CD4-positive, alpha-beta T cell treated with Interleukin-17A for 1 hour (primary cell): ENCODE measurements around the gene OR4D5.

Experiments used
- DNase-seq: peaks from one replicate; pipeline ENCODE4 v3.0.0-alpha.2; 2020

The OR4D5 gene

GRCh38 chr11:123939317-123939716 lies at the start of gene OR4D5:
OR4D5 (plus strand) TSS chr11:123939617; CDS start chr11:123939617, 0 bp downstream.
- DNase-seq, result no peak

- no peak for DNase-seq
Observed at GRCh38 chr11:123892031-123892430, 47.4 kb upstream of the OR4D5 start.

GRCh38 chr11:123899792-123900191 lies 39.6 kb upstream of the OR4D5 start:
- DNase-seq, result no peak

DNA sequence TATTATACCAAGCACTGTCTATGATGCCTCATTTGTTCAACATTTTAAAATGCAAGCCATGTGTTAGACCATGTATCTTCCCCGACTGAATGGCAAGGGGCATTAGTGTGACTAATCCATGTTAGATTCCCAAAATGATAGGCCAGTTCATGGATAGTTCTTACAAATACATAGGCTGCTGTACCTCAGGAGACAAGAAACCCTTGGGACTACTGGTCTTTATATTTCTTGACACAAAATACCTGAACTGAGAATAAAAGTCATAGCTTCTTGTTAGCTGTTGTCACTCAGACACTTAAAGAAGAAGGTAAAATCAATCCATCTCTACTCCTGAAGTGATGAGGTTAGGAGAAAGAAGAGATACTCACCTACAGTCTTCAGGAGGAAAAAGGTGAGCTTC lies 37.5 kb upstream of the OR4D5 start, which contains the start of gene OR8D4:
TSS of gene OR8D4 (plus strand) at position 301 of the 400 bp plus-strand sequence. CDS start 4,265 bp downstream, outside the sequence.
- no peak for DNase-seq

- no peak for DNase-seq
Observed at GRCh38 chr11:123903932-123904331, 35.5 kb upstream of the OR4D5 start.

- no peak for DNase-seq
Observed at GRCh38 chr11:123904932-123905331, 34.5 kb upstream of the OR4D5 start.

DNA sequence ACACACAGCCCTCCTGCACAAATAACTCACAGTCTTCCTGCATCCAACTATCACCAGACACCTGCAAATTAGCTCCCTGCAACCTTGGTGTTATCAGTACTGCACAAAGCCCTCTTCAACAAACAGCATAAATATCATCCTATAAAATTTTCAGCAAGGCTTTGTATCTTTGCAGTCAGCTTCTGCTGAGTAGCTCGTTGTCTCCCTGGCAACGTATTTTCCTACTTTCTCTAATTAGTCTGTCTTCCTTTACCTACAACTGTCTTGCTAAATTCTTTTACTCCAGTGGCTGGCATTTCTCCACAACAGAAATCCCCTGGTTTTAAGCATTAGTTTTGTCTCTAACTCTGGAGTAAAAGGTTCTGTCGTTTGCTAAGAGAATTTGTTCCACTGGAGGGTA lies 33.6 kb upstream of the OR4D5 start:
- DNase-seq, result no peak

DNA sequence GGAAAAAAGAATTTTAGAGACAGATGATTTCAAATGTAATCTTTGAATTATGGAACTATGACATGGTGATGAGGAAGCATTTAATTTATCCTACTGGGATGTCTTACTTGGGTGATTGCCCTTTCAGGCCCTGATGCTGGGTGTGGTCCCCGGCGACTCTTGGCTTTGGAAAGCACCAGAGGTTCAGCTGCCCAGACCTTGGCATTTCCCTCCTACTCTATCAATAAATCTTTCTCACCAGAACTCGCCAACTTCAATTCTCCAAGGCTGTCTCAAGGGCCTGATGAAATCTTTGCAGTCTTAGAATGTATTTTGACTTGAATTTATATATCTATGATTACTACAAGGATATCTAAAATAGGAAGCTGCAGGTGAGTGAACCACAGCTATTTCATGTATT lies 18.5 kb upstream of the OR4D5 start:
- DNase-seq, result no peak

- no peak for DNase-seq
Observed at GRCh38 chr11:123924027-123924426, 15.4 kb upstream of the OR4D5 start.

- DNase-seq, result no peak
Observed at GRCh38 chr11:123942413-123942812, 3.0 kb downstream of the OR4D5 start.

DNA sequence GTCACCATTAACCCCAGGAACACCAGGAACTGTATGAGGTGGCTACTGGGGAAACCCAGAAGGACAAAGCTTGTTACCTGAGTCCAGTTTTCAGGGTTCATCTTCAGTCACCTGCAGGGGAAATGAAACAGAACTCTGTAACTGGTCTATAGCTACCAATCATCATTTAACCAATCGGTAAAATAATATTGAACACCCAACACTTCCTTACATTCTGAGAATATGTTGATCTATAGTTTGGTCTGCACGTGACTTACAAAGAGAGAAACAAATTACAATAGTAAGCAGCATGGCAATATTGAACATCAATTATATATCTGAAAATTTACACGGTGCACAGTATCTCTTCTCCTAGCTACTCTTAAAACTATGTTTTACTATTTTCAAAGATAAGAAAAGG lies 4.3 kb downstream of the OR4D5 start, which contains the start of gene OR6T1:
TSS of gene OR6T1 (minus strand) at position 101 of the 400 bp plus-strand sequence. CDS start at position 101, 0 bp downstream.
- no peak for DNase-seq

GRCh38 chr11:123945132-123945531 lies 5.7 kb downstream of the OR4D5 start:
- DNase-seq, result no peak

- DNase-seq, result no peak
Observed at GRCh38 chr11:123956752-123957151, 17.3 kb downstream of the OR4D5 start.

DNA sequence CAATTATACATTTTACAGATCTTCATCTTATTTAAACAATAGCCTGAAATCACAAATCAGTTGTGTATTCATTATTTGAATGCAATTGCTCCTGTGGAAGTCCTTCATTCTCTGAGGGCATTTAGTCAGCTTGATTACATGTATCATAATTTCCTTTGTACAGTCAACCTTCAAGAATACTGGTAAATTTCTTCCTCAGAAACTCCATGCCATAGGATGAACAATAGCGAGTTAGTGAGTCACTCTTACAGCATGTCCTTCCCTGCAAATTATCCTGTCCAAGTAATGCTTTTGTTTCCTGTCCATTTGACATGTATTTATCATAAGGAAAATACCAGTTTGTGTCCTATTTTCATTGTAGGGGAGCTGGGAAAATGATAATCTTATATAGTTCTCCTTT lies 34.4 kb downstream of the OR4D5 start:
- no peak for DNase-seq

- no peak for DNase-seq
Observed at GRCh38 chr11:123976770-123977560, 37.5 kb downstream of the OR4D5 start.

DNA sequence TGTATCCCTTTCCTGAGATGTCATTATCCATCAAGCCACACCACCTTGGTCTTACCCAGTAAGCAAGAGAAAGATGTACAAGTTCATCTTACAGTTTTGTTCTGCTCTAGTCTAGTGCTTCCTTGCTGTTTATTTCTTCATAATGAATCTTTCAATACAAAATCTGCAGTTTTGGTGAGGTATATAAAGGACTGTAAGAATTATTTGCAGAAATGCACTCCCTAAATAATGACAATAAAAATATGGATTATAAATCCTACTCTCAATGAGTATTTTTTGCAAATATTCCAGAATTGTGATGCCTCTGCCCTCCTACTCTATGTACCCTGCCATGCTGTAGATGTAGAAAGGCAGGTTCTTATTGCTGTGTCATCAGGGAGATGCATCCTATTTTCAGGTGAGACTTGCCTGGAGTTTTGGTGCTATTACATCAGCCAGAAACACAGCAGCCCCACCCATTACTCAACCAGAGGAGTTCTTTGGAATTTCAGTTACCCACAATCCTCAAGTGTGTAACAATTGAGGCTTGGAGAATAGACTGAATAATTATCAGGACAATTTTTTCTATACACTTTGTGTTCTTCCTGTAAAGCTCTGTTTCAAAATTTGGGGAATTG lies 38.4 kb downstream of the OR4D5 start, which contains the start of gene OR10S1:
TSS of gene OR10S1 (minus strand) at position 51 of the 617 bp plus-strand sequence. CDS start 117 bp downstream, outside the sequence.
- no peak for DNase-seq

- no peak for DNase-seq
Observed at GRCh38 chr11:123979311-123979710, 39.9 kb downstream of the OR4D5 start.
